Suprapubic skin (tissue), 4 donors: Measurements from ENCODE around the gene TMEM163.

Source experiments
- POLR2A ChIP-seq, 2 donors: fragments of 450-650 bp; IDR thresholded peaks; one replicate each; pipeline ENCODE4 v1.6.1; 2017; ENCODE audit warnings: antibody characterized with exemption in 2 of 2, mild to moderate bottlenecking in 2 of 2, moderate library complexity in 2 of 2
- POLR2AphosphoS5 ChIP-seq, 3 donors: sonication (generic); formaldehyde crosslinking; IDR thresholded peaks; one replicate each; pipeline ENCODE4 v1.6.1; 2017; ENCODE audit warnings: antibody characterized with exemption in 3 of 3
- TF ChIP-seq, protein P1 (sequence below), 2 donors: fragments of 200-600 bp in 1 of 2; fragments of 450-650 bp in 1 of 2; sonication (generic) in 1 of 2; IDR thresholded peaks; one replicate each; pipeline ENCODE4 v1.5.1; 2016 to 2019; ENCODE audit warnings: antibody characterized with exemption in 2 of 2, mild to moderate bottlenecking in 1 of 2, moderate library complexity in 1 of 2

DNA sequence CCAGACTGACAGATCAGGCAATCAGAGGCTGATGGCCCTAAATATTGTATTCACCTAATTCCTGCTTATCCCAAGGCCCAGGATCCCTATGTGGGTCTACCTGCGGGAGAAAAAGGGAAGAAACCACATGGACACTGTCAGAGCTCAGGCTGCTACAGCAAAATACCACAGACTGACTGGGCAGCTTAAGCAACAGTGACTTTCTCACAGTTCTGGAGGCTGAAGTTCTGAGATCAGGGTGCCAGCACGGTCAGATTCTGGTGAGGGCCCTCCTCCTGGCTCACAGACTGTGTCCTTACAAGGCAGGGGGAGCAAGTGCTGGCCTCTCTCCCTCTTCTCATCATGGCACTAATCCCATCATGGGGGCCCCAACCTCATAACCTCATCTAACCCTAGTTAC is 181.7 kb downstream of the TMEM163 start:
- TF ChIP-seq, protein P1, sequence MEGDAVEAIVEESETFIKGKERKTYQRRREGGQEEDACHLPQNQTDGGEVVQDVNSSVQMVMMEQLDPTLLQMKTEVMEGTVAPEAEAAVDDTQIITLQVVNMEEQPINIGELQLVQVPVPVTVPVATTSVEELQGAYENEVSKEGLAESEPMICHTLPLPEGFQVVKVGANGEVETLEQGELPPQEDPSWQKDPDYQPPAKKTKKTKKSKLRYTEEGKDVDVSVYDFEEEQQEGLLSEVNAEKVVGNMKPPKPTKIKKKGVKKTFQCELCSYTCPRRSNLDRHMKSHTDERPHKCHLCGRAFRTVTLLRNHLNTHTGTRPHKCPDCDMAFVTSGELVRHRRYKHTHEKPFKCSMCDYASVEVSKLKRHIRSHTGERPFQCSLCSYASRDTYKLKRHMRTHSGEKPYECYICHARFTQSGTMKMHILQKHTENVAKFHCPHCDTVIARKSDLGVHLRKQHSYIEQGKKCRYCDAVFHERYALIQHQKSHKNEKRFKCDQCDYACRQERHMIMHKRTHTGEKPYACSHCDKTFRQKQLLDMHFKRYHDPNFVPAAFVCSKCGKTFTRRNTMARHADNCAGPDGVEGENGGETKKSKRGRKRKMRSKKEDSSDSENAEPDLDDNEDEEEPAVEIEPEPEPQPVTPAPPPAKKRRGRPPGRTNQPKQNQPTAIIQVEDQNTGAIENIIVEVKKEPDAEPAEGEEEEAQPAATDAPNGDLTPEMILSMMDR (IDR thresholded peaks at IDR 0.05): no peak
- TF ChIP-seq POLR2A (IDR thresholded peaks at IDR 0.05) (no peak), POLR2AphosphoS5 (IDR thresholded peaks at IDR 0.05) (no peak)
